Measurements from ENCODE around the gene PSMD4. TPM values are rescaled to one million over a fixed set of nuclear protein-coding genes. Genes with fewer than 3 reads are reported as not detected.
A peak's percentile ranks its signal among the peaks of the same experiment; 100 is the strongest.

Gene PSMD4
- total RNA-seq, 1 experiment from 2014 or later, result 312 TPM

GRCh38 chr1:151238467-151238739, 16.1 kb upstream of the PSMD4 start:
- ChIA-PET CTCF (no interaction called here), POLR2A (ENCODE audit: low non-redundant PET) (no interaction called here)
- no peak for DNase-seq (ENCODE audit: low spot score)
- no peaks in the 10 kb centered on the region for H3K27me3 ChIP-seq (replicated peaks; ENCODE audit: insufficient read depth, low read depth, low read length, poor library complexity)
- H3K27ac ChIP-seq (ENCODE audit: low read depth, low read length, poor library complexity, severe bottlenecking), result no peak overlapping the region
- no peaks in the 10 kb centered on the region for H3K9me3 ChIP-seq (ENCODE audit: low read depth, low read length, poor library complexity, severe bottlenecking)
- H3K4me3 ChIP-seq (ENCODE audit: low read depth, low read length, poor library complexity, severe bottlenecking), result no peak overlapping the region
- no TSS peak for BruUV-seq (replicated peaks)
- no peak for TF ChIP-seq CTCF (conservative IDR thresholded peaks at IDR 0.05; ENCODE audit: low read depth, low read length)
- no peak for TF ChIP-seq EZH2 (IDR thresholded peaks at IDR 0.05; ENCODE audit: borderline replicate concordance, low read depth, low read length, poor library complexity, severe bottlenecking)
- H3K36me3 ChIP-seq (ENCODE audit: insufficient read depth, low read length, poor library complexity, severe bottlenecking), result peaks cover 96% of the 10 kb centered on the region
- intact Hi-C loops (cut with micrococcal nuclease; ENCODE audit: unreplicated experiment), result no loop called here
- no peaks in the 10 kb centered on the region for H3K4me1 ChIP-seq (ENCODE audit: insufficient read depth, low read length, poor library complexity, severe bottlenecking)

GRCh38 chr1:151242442-151242841, 12.1 kb upstream of the PSMD4 start:
- POLR2A ChIA-PET (ENCODE audit: low non-redundant PET), result interaction anchor here (0.7 kb wide), 1 partner anchor 114 kb away, joined by 3 read pairs; no protein-coding TSS in a partner anchor
- intact Hi-C loops (cut with micrococcal nuclease; ENCODE audit: unreplicated experiment), result no loop called here
- CTCF ChIA-PET, result no interaction called here
- Histone ChIP-seq H3K27me3 (replicated peaks; ENCODE audit: insufficient read depth, low read depth, low read length, poor library complexity) (no peaks in the 10 kb centered on the region), H3K36me3 (ENCODE audit: insufficient read depth, low read length, poor library complexity, severe bottlenecking) (peaks cover 94% of the 10 kb centered on the region), H3K9me3 (ENCODE audit: low read depth, low read length, poor library complexity, severe bottlenecking) (no peaks in the 10 kb centered on the region), H3K4me1 (ENCODE audit: insufficient read depth, low read length, poor library complexity, severe bottlenecking) (no peaks in the 10 kb centered on the region), H3K4me3 (ENCODE audit: low read depth, low read length, poor library complexity, severe bottlenecking) (no peak overlapping the region), H3K27ac (ENCODE audit: low read depth, low read length, poor library complexity, severe bottlenecking) (no peak overlapping the region)
- TF ChIP-seq EZH2 (IDR thresholded peaks at IDR 0.05; ENCODE audit: borderline replicate concordance, low read depth, low read length, poor library complexity, severe bottlenecking) (no peak), CTCF (conservative IDR thresholded peaks at IDR 0.05; ENCODE audit: low read depth, low read length) (no peak)
- BruUV-seq (replicated peaks), result no TSS peak
- DNase-seq (ENCODE audit: low spot score), result no peak

- Histone ChIP-seq H3K36me3 (ENCODE audit: insufficient read depth, low read length, poor library complexity, severe bottlenecking) (peaks cover 94% of the 10 kb centered on the region), H3K9me3 (ENCODE audit: low read depth, low read length, poor library complexity, severe bottlenecking) (no peaks in the 10 kb centered on the region), H3K27me3 (replicated peaks; ENCODE audit: insufficient read depth, low read depth, low read length, poor library complexity) (no peaks in the 10 kb centered on the region), H3K4me3 (ENCODE audit: low read depth, low read length, poor library complexity, severe bottlenecking) (no peak overlapping the region), H3K27ac (ENCODE audit: low read depth, low read length, poor library complexity, severe bottlenecking) (peak overlapping the region; percentile 28), H3K4me1 (ENCODE audit: insufficient read depth, low read length, poor library complexity, severe bottlenecking) (no peaks in the 10 kb centered on the region)
- ChIA-PET POLR2A (ENCODE audit: low non-redundant PET) (interaction anchor here (0.6 kb wide), 1 partner anchor 665 kb away, joined by 3 read pairs; no protein-coding TSS in a partner anchor), CTCF (no interaction called here)
- DNase-seq (ENCODE audit: low spot score), result no peak
- intact Hi-C loops (cut with micrococcal nuclease; ENCODE audit: unreplicated experiment), result no loop called here
- no peak for TF ChIP-seq CTCF (conservative IDR thresholded peaks at IDR 0.05; ENCODE audit: low read depth, low read length)
- TF ChIP-seq EZH2 (IDR thresholded peaks at IDR 0.05; ENCODE audit: borderline replicate concordance, low read depth, low read length, poor library complexity, severe bottlenecking), result no peak
- BruUV-seq (replicated peaks), result no TSS peak
Observed at GRCh38 chr1:151243683-151244216, 10.8 kb upstream of the PSMD4 start.
